ENCODE data around the gene UCK2. TPM values are rescaled to one million over a fixed set of nuclear protein-coding genes. Genes with fewer than 3 reads are reported as not detected.

Gene UCK2
- total and polyA plus RNA-seq, 12 donors, result 6.7 to 36.4 (median 11.3) TPM

- WGBS, 2 donors, result 17% methylated on average over 10 of the region's 10 CpGs
- H3K27ac ChIP-seq, result peak overlapping the region in 9 of 10 donors; percentile 79 to 95 (median 91)
- TF ChIP-seq CTCF (IDR thresholded peaks at IDR 0.05), result no peak
- H3K36me3 ChIP-seq, result no peaks in the 10 kb centered on the region
- no peak for ATAC-seq
- H3K9me3 ChIP-seq, result no peaks in the 10 kb centered on the region
- peaks cover 0 to 20% (median 15%) of the 10 kb centered on the region in 9 donors for H3K4me1 ChIP-seq
- peak overlapping the region; percentile 68 to 92 (median 78) for H3K4me3 ChIP-seq
- H3K27me3 ChIP-seq, result no peaks in the 10 kb centered on the region
- intact Hi-C loops (cut with DNase I), result loop anchor here in 6 of 10 donors (2.0 to 10.0 kb wide), 5 partner anchors 54 to 86 kb away; partner anchors contain the start of gene TMCO1 (in 2 of the 6)
- DNase-seq, result no peak
These were observed 698 bp upstream of the UCK2 start for GRCh38 chr1:165826565-165827267.

GRCh38 chr1:165828103-165828668 lies 772 bp downstream of the UCK2 start:
- H3K4me1 ChIP-seq, result peaks cover 0 to 24% (median 15%) of the 10 kb centered on the region in 9 donors
- peak in 7 of 8 donors; percentile 35 to 76 (median 65) for ATAC-seq
- no peaks in the 10 kb centered on the region for H3K36me3 ChIP-seq
- intact Hi-C loops (cut with DNase I), result loop anchor here in 5 of 10 donors (5.0 to 10.0 kb wide), 4 partner anchors 56 to 84 kb away; partner anchors contain the start of gene TMCO1 (in 1 of the 5)
- peak overlapping the region; percentile 25 to 95 (median 91) for H3K27ac ChIP-seq
- peak; percentile 18 to 37 for DNase-seq
- TF ChIP-seq CTCF (IDR thresholded peaks at IDR 0.05), result no peak
- peak overlapping the region; percentile 68 to 92 (median 78) for H3K4me3 ChIP-seq
- no peaks in the 10 kb centered on the region for H3K9me3 ChIP-seq
- 0% methylated on average over 49 of the region's 49 CpGs for WGBS, 2 donors
- no peaks in the 10 kb centered on the region for H3K27me3 ChIP-seq

- intact Hi-C loops (cut with DNase I), result loop anchor here in 5 of 10 donors (5.0 to 10.0 kb wide), 4 partner anchors 56 to 84 kb away; partner anchors contain the start of gene TMCO1 (in 1 of the 5)
These were observed 1.4 kb downstream of the UCK2 start for GRCh38 chr1:165828669-165829329.

More at GRCh38 chr1:165828669-165829329, 1.4 kb downstream of the UCK2 start:
- Histone ChIP-seq H3K36me3 (no peaks in the 10 kb centered on the region), H3K9me3 (no peaks in the 10 kb centered on the region), H3K27ac (peak overlapping the region; percentile 25 to 95 (median 91)), H3K4me3 (peak overlapping the region; percentile 68 to 92 (median 78)), H3K27me3 (no peaks in the 10 kb centered on the region), H3K4me1 (peaks cover 0 to 31% (median 15%) of the 10 kb centered on the region in 9 donors)
- ATAC-seq (peak; percentile 9 to 75 (median 46)), DNase-seq (peak; percentile 13 to 42)
- 1% methylated on average over 19 of the region's 19 CpGs for WGBS, 2 donors
- no peak for TF ChIP-seq CTCF (IDR thresholded peaks at IDR 0.05)

All from heart right ventricle (tissue), 16 donors.